Urothelium cell line (cell line): ENCODE data around the gene BOD1L1.

Experiments
- DNase-seq: peaks from one replicate; pipeline ENCODE4 v3.0.0; 2011; ENCODE audit warnings: low spot score, mixed read lengths
- FAIRE-seq: peaks from 2 replicates; lab custom pipeline; 2011; peaks lifted over from hg19 to GRCh38; lab: Jason Lieb, UNC

BOD1L1 gene

DNA sequence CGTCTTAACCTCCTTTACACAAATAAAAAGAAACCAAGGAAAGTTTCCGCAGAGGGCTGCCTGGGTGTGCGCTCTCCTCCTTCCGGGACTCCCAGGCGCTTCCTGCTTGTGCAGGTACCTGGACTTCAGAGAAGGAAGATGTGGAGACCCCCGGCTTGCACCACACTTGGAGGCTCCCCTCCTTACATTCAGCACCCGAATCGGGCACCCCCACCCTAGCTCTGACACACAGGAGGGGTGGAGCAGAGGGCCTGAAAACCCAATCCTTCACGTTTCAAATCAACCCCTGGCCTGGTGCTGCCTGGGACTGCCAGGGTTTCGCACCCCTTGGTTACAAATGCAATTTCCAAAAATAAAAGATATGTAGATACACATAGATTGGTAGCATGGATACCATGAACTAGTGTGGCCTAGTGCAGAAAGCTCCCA lies 86.3 kb downstream of the BOD1L1 start:
- FAIRE-seq: no peak
- DNase-seq: no peak

DNA sequence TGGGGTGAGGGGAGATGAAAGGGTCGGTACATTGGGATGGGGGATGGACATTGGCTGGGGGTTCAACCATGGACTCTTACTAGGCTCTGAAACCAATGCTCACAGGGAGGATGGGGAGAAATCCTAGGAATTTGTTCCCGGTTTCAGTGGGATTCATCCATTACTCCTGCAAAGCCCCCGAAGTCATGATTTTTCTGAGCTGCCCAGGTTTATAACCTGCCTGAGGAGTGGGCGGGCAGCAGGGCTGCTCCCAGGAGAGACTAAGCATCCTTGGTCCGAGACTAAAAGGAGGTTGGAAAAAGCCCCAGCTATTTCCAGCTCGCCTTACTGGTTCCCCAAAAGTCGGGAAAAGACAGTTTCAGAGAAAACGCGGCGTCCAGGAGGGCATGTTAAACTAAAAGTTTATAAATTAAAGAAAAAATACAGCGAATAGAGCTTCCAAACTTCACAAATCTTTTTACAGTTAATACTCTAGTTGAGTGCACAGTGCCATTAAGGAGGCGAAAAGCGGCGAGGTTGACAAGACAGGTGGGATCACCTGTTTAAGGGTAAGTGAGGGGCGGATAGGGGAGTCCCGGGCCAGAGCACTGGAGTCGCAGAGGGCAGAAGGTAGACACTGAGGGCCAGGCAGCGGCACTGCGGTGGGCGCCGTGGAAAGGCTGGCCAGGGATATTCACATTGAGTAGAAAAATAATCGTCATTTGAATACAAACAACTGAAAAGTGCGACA lies 86.9 kb downstream of the BOD1L1 start:
- DNase-seq: no peak
- no peak for FAIRE-seq

DNA sequence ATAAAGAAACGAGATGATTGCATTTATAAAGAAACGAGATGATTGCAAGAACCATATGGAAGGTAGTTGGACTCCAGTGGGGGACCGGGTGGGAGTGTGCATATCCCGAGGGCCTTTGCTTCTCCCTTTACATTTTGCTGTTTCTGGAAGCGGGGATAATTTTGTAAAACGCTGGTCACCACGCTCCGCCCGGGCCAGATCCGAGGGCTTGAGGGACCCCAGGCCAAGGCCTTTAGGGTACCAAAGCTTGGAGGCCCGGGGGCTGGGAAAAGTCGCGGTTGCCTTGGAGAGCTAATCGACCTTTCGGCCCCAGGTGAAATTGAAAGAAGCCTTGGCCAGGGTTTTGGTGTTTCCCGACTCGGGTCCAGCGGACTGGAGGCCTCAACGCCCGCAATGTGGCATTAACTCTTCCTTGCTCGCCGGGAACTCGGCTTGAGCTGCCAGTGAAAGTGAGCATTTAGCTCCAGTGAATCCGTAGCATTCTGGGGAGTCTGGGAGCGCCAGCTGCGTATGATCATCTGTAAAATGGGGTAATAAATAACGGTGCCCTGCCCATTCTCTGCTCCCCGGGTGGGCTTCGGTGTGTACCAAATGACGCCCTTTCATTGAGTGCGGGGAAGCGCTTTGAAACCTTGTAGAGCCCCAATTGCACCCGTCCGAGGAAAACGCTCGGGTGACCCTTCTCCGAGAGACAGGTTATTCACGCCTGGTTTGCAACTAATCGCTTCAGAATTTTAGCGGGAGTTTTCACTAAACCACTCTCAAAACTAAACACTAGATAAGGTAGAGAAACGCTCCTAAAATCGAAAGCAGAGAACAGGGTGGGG lies 87.7 kb downstream of the BOD1L1 start:
- FAIRE-seq: no peak

DNA sequence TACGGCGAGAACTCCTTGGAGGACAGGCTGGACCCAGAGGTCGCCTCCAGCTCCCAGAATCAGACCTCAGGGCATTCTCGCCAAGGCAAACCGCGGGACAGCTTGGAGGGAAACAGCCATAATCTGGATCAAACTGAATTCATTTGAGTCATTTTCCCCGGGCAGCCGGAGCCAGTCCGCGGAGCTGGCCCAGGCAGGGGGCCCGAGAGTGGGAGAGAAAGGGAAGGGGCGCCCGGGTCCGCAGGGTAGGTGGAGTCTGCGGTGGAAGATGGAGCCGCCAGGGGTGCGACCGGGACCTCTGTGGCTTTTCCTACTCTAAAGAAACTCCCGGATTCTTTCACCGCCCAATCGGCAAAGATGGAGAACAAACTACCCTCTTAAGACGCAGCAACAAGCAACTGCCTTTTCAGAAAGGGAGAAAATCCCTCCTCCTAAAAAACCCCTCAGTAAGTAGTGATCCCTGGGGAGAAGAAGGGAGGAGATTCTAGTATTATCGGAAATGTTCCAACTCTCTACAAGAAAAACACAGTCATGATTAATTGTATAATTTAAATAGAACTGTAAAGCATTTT lies 88.4 kb downstream of the BOD1L1 start:
- no peak for FAIRE-seq
- DNase-seq: no peak

More for the DNA sequence above, 87.7 kb downstream of the BOD1L1 start:
- no peak for DNase-seq

DNA sequence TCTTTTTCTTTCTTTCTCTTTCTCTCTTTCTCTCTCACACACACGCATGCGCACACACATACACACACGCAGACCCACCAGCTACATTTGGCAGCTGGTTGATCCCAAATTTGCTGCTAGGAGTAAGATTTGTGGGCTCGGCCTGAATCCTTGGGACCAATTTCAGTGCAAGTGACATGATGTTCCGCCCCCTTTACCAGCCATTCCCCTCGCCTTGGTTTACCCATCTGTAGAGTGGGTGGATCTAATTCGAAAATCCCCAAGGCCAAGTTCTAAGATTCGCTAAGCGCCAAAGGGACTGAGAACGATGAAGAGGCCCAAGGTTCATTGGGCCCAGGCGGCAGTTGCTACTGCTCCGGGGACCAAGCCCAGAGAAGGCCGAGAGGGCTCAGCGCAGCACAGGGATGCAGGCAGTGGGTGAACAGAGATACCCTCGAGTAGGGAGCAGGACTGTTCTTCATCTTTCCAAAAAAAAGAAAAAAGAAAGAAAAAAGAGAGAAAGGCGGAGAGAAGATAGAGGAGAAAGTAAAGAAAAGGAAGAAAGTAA lies 89.0 kb downstream of the BOD1L1 start:
- DNase-seq (no peak), FAIRE-seq (no peak)

DNA sequence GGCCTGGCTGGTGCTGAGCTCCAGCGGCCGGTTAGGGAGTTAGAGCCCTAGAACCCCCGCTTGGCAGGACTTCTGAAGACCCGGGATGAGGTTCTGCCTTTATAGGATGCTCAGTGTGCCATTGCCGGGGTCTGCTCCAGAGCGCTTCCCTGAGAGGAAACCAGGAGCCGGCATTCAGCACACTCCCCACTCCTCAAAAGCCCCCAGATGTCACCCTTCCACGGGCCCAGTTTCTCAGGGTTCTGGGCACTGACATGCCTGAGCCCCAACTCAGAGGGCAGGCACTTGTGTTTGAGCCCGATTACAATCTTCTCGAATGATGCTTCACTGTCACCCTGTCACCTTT lies 89.7 kb downstream of the BOD1L1 start:
- FAIRE-seq: no peak
- DNase-seq: no peak

DNA sequence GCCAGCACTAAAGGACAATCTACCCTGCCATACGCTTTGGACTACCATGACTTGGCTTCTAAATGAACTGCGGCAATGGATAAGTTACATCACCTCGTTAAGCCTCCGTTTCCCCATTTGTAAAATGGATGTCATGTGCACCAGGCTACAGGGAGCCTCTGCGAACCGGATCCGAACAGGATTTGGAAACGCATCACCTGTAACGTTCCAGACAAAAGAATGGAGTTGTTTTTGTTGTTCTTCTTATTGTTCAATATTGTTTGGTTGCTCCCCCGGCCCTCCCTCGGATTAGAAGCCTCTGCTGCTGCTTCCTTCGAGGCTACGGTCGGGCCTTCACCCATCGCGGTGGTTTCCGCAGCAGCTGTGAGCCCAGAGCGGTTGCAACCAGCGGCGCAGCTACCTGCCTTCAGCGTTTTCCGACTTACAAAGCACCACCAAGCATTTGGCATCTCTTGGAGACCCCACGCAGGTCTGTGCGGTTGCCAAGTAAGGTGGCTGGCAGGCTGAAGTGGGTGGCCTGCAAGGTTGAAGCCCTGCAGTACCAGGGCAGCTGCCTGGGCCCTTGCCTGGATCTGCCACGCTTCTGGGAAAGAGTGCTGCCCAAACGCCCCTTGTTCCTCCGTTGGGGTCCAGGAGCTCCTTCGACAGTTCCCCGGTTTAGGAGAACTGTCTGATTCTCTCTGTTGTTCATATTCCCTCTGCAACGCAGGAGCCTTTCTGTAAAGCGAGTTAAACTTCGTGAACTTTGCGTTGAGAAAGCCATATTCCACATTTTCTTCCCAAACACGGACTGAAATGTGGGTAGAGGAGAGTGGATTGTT lies 90.3 kb downstream of the BOD1L1 start:
- no peak for FAIRE-seq
- no peak for DNase-seq

DNA sequence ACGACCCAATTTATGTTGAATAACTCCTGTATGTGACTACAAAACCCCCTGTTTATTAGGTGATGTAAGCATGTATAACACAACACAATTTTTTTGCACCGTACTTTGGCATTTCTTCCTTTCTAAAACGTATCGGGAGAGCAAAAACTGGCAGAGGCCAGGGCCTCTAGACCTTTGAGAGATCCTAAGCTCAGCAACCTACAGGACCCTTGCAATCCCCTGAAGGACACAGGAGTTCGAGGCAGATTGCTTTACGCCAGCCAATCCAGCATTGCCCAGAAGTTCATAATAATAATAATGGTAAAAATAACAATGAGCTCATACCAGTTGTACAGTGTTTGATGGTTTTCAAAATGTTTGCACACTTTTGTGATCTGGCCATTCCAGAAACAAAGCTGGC lies 90.9 kb downstream of the BOD1L1 start:
- DNase-seq (no peak), FAIRE-seq (no peak)

DNA sequence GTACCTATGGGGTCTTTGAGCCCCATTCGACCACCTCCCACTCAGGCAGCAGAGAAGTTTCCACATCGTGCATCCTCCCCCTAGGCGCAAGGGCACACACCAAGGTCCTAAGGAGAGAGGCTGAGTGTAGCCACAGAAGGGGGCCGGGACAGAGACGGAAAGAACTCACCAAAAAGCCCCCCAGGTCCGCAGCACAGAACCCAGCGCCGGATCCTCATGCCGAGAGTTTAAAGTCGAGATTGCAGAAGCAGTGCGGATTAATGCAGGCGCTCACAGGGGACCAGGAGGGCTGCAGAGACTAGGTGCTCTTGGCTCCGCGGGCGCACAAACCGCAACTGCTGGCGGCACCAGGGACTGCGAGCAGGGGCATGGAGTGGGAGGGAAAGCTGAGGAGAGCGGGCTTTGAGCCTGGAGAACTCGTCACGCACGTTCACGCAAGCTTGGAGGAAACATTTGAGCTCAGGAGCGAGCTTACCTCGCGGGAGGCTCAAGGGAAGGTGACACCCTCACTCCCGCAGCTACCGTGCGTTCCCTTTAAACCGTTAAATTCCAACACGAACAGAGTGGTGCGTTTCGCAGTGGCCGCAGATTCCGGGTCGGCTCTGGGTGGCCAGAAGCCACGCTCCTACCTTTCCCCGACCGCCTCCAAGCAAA lies 91.7 kb downstream of the BOD1L1 start:
- FAIRE-seq: no peak
- DNase-seq: no peak

DNA sequence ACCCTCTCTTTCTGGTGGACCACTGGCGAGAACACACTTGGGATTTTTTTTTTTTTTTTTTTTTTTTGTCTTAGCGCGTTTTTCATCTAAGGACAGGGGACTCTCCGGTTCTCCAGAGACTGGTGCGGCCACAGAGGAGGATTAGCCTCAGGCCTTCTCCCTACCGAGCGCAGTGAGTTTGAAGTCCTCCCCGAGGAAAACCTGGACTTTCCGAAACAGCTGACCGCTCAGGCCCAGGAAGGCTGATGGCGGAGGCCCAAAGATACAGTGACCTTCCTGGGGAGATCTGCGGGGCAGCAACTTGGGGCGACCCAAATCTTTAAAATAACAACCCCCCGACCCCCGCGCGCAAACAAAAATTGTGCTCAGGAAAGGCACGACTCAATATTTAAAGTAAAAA lies 92.4 kb downstream of the BOD1L1 start:
- DNase-seq (no peak), FAIRE-seq (no peak)

DNA sequence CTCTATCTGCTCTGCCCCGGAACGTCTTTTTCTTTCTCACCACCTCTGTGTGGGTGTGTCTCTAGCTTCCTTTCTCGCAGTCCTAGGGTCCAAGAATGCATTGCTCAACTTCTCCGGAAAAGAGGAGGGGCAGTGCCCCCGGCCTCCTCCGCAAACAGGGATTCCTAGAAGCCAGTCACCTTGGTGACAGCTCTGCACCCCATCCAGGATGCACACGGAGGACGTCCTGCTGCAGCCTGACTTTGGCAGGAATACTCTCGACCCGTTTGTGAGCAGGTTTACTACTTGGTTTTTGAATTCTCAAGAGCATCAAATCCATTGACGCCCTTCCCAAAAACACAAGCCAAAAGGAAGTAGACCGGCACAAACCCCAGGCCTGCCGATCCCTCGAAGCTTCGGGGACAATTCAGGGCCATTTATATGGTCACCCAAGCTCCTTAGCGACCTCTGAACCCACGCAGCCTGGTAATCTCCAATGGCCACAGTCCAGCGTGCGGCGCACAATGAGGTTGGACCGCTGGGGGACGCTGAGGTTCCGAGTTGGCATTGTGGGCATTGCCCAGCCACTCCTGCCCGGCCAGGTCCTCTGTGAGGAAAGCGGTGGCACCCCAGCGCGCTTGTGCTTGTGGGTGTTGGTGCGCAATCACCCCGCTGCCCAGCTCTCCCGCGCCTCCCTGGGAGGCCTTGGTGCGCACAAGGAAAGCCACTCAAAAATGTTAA lies 93.0 kb downstream of the BOD1L1 start:
- no peak for DNase-seq

DNA sequence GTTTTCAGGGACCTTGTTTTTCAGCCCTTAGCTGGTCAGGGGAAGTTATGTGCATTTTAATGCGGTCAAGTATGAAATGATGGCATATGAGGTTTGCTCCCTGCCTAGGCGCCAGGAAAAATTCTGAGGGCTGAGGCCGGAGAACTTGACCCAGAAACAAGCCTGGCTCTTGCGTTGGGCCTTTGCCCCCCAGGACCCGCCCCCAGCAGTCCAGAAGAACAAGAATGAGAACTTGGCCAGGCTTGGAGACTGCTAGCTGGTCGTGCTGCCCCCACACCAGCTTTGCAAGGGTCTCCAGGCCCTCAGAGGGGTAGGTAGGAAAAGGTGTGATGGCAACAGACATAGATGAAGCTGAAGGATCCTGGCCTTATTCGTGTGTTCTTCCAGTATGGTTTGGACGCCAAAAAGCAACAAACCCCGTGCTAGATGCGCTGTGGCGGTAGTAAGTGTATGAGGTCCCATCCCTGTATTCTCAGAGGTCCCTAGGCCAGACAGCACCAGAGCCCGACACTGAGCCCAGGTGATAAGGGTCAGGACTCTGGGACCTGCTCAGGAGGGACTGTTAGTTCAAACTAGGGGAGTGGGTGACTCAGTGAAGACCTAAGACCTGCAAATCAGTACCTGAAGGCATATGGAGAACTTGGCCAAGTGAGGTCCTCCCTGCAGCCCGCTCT lies 93.7 kb downstream of the BOD1L1 start:
- DNase-seq: no peak
- no peak for FAIRE-seq

More for the DNA sequence above, 93.0 kb downstream of the BOD1L1 start:
- FAIRE-seq: no peak

DNA sequence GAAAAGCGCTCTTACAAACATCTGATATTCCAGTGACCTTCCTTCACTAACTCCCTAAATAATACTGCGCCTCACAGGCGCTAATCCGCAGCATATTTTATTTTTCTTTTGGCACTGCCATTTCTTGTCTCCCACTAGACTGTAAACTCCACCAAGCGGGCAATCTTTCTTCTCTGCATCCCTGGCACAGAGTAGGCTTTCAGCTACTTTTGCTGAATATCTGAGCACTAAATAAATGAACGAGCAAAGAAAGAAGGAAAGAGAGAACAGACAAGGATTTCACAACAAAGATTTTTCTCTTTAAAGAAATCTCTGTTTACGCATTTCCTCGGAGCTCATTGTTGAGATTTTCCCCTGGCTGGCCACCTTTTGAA lies 95.9 kb downstream of the BOD1L1 start:
- DNase-seq: no peak
- no peak for FAIRE-seq

DNA sequence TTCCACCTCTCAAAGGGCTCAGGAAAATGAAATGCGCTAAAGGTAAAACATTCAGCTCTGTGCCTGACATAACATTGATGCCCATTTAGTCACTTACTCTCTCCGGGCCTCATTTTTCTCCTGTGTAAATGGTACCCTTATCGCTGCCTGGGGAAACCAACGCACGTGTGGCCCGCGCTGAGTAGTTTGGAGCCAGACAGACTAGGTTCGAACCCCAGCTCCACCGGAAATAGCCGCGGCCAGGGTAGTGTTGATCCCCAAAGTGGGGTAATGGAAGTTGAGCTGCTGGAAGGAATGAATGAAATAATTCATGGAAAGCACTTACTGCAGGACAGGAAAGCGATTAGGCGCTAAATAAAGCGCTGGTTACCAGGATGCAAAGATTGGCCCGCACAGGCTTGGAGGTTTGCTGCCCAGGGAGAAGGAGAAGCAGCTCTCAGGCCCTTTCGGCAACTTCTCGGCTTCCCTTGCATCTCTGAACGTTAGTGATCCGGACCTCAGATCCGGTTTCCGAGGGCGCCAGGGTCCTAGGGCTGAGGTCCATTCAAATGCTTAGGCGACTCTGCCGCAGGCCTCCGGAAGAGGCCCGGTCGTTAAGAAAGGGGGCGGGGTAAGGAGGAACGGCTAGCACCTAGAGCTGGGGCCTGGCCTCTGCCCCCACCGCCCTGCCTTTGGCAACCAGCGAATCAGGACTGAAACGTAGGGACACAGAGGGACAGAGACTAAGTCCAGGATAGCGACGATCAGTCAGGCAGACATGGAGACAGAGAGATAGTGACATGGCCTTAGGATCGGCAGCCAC lies 96.5 kb downstream of the BOD1L1 start:
- DNase-seq: no peak
- FAIRE-seq: no peak

DNA sequence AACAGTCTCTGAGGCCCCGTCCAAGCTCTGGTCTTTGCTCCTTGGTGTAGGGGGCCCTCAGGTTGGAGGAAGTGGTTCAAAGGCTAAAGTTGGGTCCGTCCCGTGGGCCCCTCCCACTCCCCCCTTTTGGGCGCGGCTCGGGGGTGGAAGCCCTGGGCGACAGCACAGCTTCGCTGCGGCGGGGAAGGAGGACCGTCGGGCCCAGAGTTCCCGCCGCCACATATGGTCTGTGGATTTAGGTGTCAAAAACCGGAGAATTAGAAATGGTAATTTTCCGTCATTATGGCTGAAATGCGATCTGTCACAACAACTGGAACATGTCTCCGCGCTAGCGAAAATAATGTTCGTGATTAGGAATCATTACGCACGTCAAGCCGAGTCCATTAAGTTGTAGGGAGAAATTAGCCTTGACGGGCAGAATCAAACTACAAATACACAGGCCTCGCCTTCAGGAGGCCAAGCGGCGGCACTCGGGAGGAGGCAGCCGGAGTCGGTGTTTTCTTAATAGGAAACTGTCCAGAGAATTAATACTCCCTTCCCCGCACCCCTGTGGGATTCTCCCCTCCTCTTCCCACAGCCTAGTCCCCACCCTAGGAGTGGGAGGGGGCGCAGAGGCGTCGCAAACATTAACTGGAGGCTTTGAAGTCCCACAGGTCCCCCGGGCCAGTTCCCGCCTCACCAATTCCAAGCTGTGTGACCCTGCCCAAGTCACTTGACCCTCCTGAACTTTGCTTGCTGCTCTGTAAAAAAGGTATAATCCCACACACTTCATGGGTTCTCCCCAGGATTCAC lies 98.2 kb downstream of the BOD1L1 start:
- no peak for FAIRE-seq
- DNase-seq: no peak

DNA sequence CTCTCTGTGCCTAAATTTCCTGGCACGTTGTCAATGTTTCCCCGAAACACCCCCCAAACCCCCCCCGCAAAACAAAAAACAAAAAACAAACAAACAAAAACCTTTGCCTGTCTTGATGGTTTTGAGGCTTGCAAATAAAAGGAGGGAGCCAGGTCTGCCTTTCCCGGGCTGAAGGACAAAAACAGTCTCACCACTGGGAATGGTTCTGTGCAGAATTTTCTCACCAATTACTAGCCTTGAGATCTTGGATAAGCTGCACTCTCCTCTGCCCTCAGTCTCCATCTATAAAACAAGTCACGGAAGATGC lies 98.8 kb downstream of the BOD1L1 start:
- DNase-seq: no peak
- FAIRE-seq: no peak

DNA sequence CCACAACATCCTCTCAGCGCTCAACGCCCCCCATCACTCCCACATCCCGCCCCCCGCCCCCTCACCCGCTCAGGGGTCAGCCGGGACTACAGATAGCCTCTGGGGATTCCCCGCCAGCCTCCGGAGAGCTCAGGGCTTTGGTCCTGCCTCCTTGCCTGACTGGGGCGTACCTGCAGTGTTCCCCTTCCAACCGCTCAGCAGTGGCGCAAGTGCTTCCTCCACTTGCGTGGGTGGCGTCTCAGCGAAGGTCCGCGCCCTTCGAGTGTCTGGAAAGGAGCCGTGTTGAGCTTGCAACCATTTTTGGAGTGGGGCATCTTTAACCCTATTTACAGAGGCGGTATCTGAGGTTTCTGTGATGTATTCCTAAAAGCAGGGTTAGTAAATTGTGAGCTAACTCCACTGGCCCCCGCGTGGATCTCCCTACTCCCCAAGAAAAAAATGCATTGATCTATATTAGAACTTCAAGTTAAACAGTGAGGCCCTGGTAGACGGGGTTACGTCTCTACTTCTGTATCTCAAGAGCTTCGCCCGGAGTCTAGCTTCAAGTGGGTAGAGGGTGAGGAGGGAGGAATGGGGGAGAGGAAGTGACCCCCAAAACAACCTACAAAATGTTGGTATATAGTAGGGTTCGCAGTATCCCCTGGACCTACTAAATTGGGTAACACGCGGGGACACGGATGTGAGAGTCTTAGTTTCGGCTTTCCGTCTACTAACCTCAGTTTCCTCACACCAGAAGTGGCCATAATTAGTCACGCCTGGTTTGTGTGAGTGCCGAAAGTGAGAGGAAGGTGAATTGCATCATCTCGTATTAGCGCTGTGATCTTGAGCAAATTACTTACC lies 99.3 kb downstream of the BOD1L1 start:
- DNase-seq (no peak), FAIRE-seq (no peak)
